ENCODE data around the gene GRK5. TPM values are rescaled to one million over a fixed set of nuclear protein-coding genes. Genes with fewer than 3 reads are reported as not detected.
A peak's percentile ranks its signal among the peaks of the same experiment; 100 is the strongest.

The GRK5 gene
- total RNA-seq, 4 donors from 2014 or later: 6.0 to 111 (median 9.5) TPM

- peak overlapping the region in 1 of 4 donors; percentile 25 for H3K27ac ChIP-seq
- TF ChIP-seq EP300 (IDR thresholded peaks at IDR 0.05; ENCODE audit: low read depth): no peak
- TF ChIP-seq POLR2A (IDR thresholded peaks at IDR 0.05): no peak
- no peak for TF ChIP-seq POLR2AphosphoS5 (IDR thresholded peaks at IDR 0.05)
- no peak for TF ChIP-seq CTCF (IDR thresholded peaks at IDR 0.05)
These were observed 79.1 kb downstream of the GRK5 start for GRCh38 chr10:119286516-119286915.

GRCh38 chr10:119286983-119287633, 79.7 kb downstream of the GRK5 start:
- in situ Hi-C loops (cut with MboI; ENCODE audit: low pct_ligation_motif_present in 1 of 4, low pct_unique_long_range_greater_than_20kb in 1 of 4, low sequenced_read_pairs in 3 of 4) (no loop called here), intact Hi-C loops (cut with DNase I; ENCODE audit: low total_unique reads) (no loop called here)
- 96 to 100% methylated on average over 2 of the region's 2 CpGs for WGBS, 2 donors (ENCODE audit: low coverage in 1 of 2)
- TF ChIP-seq POLR2AphosphoS5 (IDR thresholded peaks at IDR 0.05) (no peak), POLR2A (IDR thresholded peaks at IDR 0.05) (no peak), EP300 (IDR thresholded peaks at IDR 0.05; ENCODE audit: low read depth) (no peak), CTCF (IDR thresholded peaks at IDR 0.05) (no peak)
- no peaks in the 10 kb centered on the region for H3K27me3 ChIP-seq
- no peaks in the 10 kb centered on the region for H3K36me3 ChIP-seq
- H3K4me3 ChIP-seq: no peak overlapping the region
- no peak for DNase-seq
- H3K9me3 ChIP-seq: no peaks in the 10 kb centered on the region
- peak overlapping the region in 3 of 4 donors; percentile 4 to 25 (median 11) for H3K27ac ChIP-seq
- H3K4me1 ChIP-seq: peaks cover 31 to 60% (median 36%) of the 10 kb centered on the region in 4 donors

More at GRCh38 chr10:119286516-119286915, 79.1 kb downstream of the GRK5 start:
- Histone ChIP-seq H3K36me3 (no peaks in the 10 kb centered on the region), H3K27me3 (no peaks in the 10 kb centered on the region), H3K4me1 (peaks cover 37 to 66% (median 42%) of the 10 kb centered on the region in 4 donors), H3K4me3 (no peak overlapping the region), H3K9me3 (no peaks in the 10 kb centered on the region)
- in situ Hi-C loops (cut with MboI; ENCODE audit: low pct_ligation_motif_present in 1 of 4, low pct_unique_long_range_greater_than_20kb in 1 of 4, low sequenced_read_pairs in 3 of 4) (no loop called here), intact Hi-C loops (cut with DNase I; ENCODE audit: low total_unique reads) (no loop called here)
- 79 to 93% methylated on average over 3 to 6 of the region's 6 CpGs for WGBS, 2 donors (ENCODE audit: low coverage in 1 of 2)
- DNase-seq: no peak

GRCh38 chr10:119288574-119289001, 81.2 kb downstream of the GRK5 start:
- no peak for DNase-seq
- TF ChIP-seq POLR2AphosphoS5 (IDR thresholded peaks at IDR 0.05) (no peak), CTCF (IDR thresholded peaks at IDR 0.05) (no peak), EP300 (IDR thresholded peaks at IDR 0.05; ENCODE audit: low read depth) (no peak), POLR2A (IDR thresholded peaks at IDR 0.05) (no peak)
- Histone ChIP-seq H3K27me3 (no peaks in the 10 kb centered on the region), H3K4me3 (no peak overlapping the region), H3K4me1 (peaks cover 29 to 54% (median 35%) of the 10 kb centered on the region in 4 donors), H3K9me3 (no peaks in the 10 kb centered on the region), H3K27ac (peak overlapping the region; percentile 42 to 75 (median 52)), H3K36me3 (no peaks in the 10 kb centered on the region)
- 76% methylated on average over 7 of the region's 7 CpGs; no CpG with 5 or more reads in 1 of the 2 donors for WGBS, 2 donors (ENCODE audit: low coverage in 1 of 2)
- intact Hi-C loops (cut with DNase I; ENCODE audit: low total_unique reads): no loop called here
- in situ Hi-C loops (cut with MboI; ENCODE audit: low pct_ligation_motif_present in 1 of 4, low pct_unique_long_range_greater_than_20kb in 1 of 4, low sequenced_read_pairs in 3 of 4): no loop called here

- H3K27me3 ChIP-seq: no peaks in the 10 kb centered on the region
- no peaks in the 10 kb centered on the region for H3K36me3 ChIP-seq
- H3K4me3 ChIP-seq: no peak overlapping the region
- no peak for TF ChIP-seq POLR2A (IDR thresholded peaks at IDR 0.05)
- TF ChIP-seq EP300 (IDR thresholded peaks at IDR 0.05; ENCODE audit: low read depth): no peak
- no peak for TF ChIP-seq CTCF (IDR thresholded peaks at IDR 0.05)
- no peak for TF ChIP-seq POLR2AphosphoS5 (IDR thresholded peaks at IDR 0.05)
- 47 to 64% methylated on average over 7 to 8 of the region's 8 CpGs for WGBS, 2 donors (ENCODE audit: low coverage in 1 of 2)
- peak overlapping the region; percentile 42 to 75 (median 52) for H3K27ac ChIP-seq
- no peak for DNase-seq
- no peaks in the 10 kb centered on the region for H3K9me3 ChIP-seq
- H3K4me1 ChIP-seq: peaks cover 25 to 46% (median 33%) of the 10 kb centered on the region in 4 donors
- intact Hi-C loops (cut with DNase I; ENCODE audit: low total_unique reads) (no loop called here), in situ Hi-C loops (cut with MboI; ENCODE audit: low pct_ligation_motif_present in 1 of 4, low pct_unique_long_range_greater_than_20kb in 1 of 4, low sequenced_read_pairs in 3 of 4) (no loop called here)
These were observed 82.0 kb downstream of the GRK5 start for GRCh38 chr10:119289227-119289920.
